ENCODE measurements around the gene ITGB3. TPM values are rescaled to one million over a fixed set of nuclear protein-coding genes. Genes with fewer than 3 reads are reported as not detected.

Gene ITGB3
- total and polyA plus RNA-seq, 7 experiments from 2014 or later: 0.41 to 6.4 (median 0.56) TPM; not detected in 4

- intact Hi-C loops (cut with micrococcal nuclease): loop anchor here in 1 of 2 donors (2.0 kb wide), 1 partner anchor 136 kb away; the partner anchor contains the start of gene CDC27
- no peak for DNase-seq
- H3K9me3 Mint-ChIP-seq: peaks cover 0 to 6% (median 0%) of the 10 kb centered on the region in 11 donors
- H3K36me3 ChIP-seq (ENCODE audit: control insufficient read depth in 2 of 3, insufficient read depth in 3 of 3, low read length in 3 of 3): no peaks in the 10 kb centered on the region
- ATAC-seq: no peak
- peak overlapping the region; percentile 93 for H3K4me3 ChIP-seq (ENCODE audit: low read length)
- no peaks in the 10 kb centered on the region for H3K9me3 ChIP-seq (ENCODE audit: control insufficient read depth in 2 of 3, low read length in 3 of 3)
- H3K4me3 Mint-ChIP-seq: peak overlapping the region; percentile 92 to 100 (median 98)
- peaks cover 13 to 26% (median 22%) of the 10 kb centered on the region in 7 donors for H3K4me1 Mint-ChIP-seq
- H3K27me3 Mint-ChIP-seq: peaks cover 0 to 30% (median 0%) of the 10 kb centered on the region in 5 donors
- peak overlapping the region; percentile 76 for H3K27ac ChIP-seq (ENCODE audit: low read depth, low read length)
- CTCF ChIA-PET: no interaction called here
- H3K27ac Mint-ChIP-seq: peak overlapping the region; percentile 31 to 99 (median 98)
- H3K36me3 Mint-ChIP-seq: peaks cover 0 to 15% (median 4%) of the 10 kb centered on the region in 5 donors
- POLR2A ChIA-PET: interaction anchor here (0.9 to 1.6 kb wide), 3 partner anchors 8 to 140 kb away, joined by 3 to 6 read pairs (median 3); no protein-coding TSS in a partner anchor
- H3K4me1 ChIP-seq (ENCODE audit: control insufficient read depth in 2 of 2, insufficient read depth in 2 of 2, low read length in 2 of 2): peaks cover 0 to 3% of the 10 kb centered on the region in 2 donors
- H3K27me3 ChIP-seq (ENCODE audit: control insufficient read depth in 2 of 2, insufficient read depth in 2 of 2, low read length in 2 of 2): no peaks in the 10 kb centered on the region
Measured at GRCh38 chr17:47325176-47325575, 71.5 kb downstream of the ITGB3 start.

- no peak overlapping the region for H3K4me3 Mint-ChIP-seq
- DNase-seq: no peak
- ChIA-PET CTCF (no interaction called here), POLR2A (no interaction called here)
- H3K36me3 Mint-ChIP-seq: peaks cover 14 to 54% (median 44%) of the 10 kb centered on the region in 5 donors
- Histone ChIP-seq H3K27ac (ENCODE audit: low read depth, low read length) (no peak overlapping the region), H3K36me3 (ENCODE audit: control insufficient read depth in 2 of 3, insufficient read depth in 3 of 3, low read length in 3 of 3) (no peaks in the 10 kb centered on the region), H3K4me3 (ENCODE audit: low read length) (no peak overlapping the region), H3K27me3 (ENCODE audit: control insufficient read depth in 2 of 2, insufficient read depth in 2 of 2, low read length in 2 of 2) (no peaks in the 10 kb centered on the region), H3K4me1 (ENCODE audit: control insufficient read depth in 2 of 2, insufficient read depth in 2 of 2, low read length in 2 of 2) (no peaks in the 10 kb centered on the region), H3K9me3 (ENCODE audit: control insufficient read depth in 2 of 3, low read length in 3 of 3) (no peaks in the 10 kb centered on the region)
- H3K4me1 Mint-ChIP-seq: peaks cover under 1 to 5% (median 1%) of the 10 kb centered on the region in 7 donors
- peaks cover 0 to 5% (median 0%) of the 10 kb centered on the region in 11 donors for H3K9me3 Mint-ChIP-seq
- H3K27ac Mint-ChIP-seq: no peak overlapping the region
- H3K27me3 Mint-ChIP-seq: peaks cover 0 to 15% (median 0%) of the 10 kb centered on the region in 5 donors
- ATAC-seq: no peak
- intact Hi-C loops (cut with micrococcal nuclease): no loop called here
Measured at GRCh38 chr17:47330548-47330947, 76.9 kb downstream of the ITGB3 start.

- peaks cover 0 to 11% (median 0%) of the 10 kb centered on the region in 5 donors for H3K27me3 Mint-ChIP-seq
- Histone ChIP-seq H3K9me3 (ENCODE audit: control insufficient read depth in 2 of 3, low read length in 3 of 3) (no peaks in the 10 kb centered on the region), H3K4me3 (ENCODE audit: low read length) (no peak overlapping the region), H3K4me1 (ENCODE audit: control insufficient read depth in 2 of 2, insufficient read depth in 2 of 2, low read length in 2 of 2) (no peaks in the 10 kb centered on the region), H3K36me3 (ENCODE audit: control insufficient read depth in 2 of 3, insufficient read depth in 3 of 3, low read length in 3 of 3) (no peaks in the 10 kb centered on the region), H3K27me3 (ENCODE audit: control insufficient read depth in 2 of 2, insufficient read depth in 2 of 2, low read length in 2 of 2) (no peaks in the 10 kb centered on the region), H3K27ac (ENCODE audit: low read depth, low read length) (no peak overlapping the region)
- no peak overlapping the region for H3K27ac Mint-ChIP-seq
- H3K36me3 Mint-ChIP-seq: peaks cover 14 to 60% (median 50%) of the 10 kb centered on the region in 5 donors
- H3K9me3 Mint-ChIP-seq: peaks cover 0 to 5% (median 0%) of the 10 kb centered on the region in 11 donors
- intact Hi-C loops (cut with micrococcal nuclease): no loop called here
- no peak overlapping the region for H3K4me3 Mint-ChIP-seq
- peaks cover 0 to 3% (median 0%) of the 10 kb centered on the region in 7 donors for H3K4me1 Mint-ChIP-seq
- ATAC-seq (no peak), DNase-seq (no peak)
- POLR2A ChIA-PET: no interaction called here
- CTCF ChIA-PET: no interaction called here
Measured at GRCh38 chr17:47332287-47332686, 78.7 kb downstream of the ITGB3 start.

- Histone ChIP-seq H3K36me3 (ENCODE audit: control insufficient read depth in 2 of 3, insufficient read depth in 3 of 3, low read length in 3 of 3) (no peaks in the 10 kb centered on the region), H3K27ac (ENCODE audit: low read depth, low read length) (no peak overlapping the region), H3K9me3 (ENCODE audit: control insufficient read depth in 2 of 3, low read length in 3 of 3) (no peaks in the 10 kb centered on the region), H3K27me3 (ENCODE audit: control insufficient read depth in 2 of 2, insufficient read depth in 2 of 2, low read length in 2 of 2) (no peaks in the 10 kb centered on the region), H3K4me3 (ENCODE audit: low read length) (no peak overlapping the region), H3K4me1 (ENCODE audit: control insufficient read depth in 2 of 2, insufficient read depth in 2 of 2, low read length in 2 of 2) (no peaks in the 10 kb centered on the region)
- intact Hi-C loops (cut with micrococcal nuclease): no loop called here
- H3K4me3 Mint-ChIP-seq: no peak overlapping the region
- peaks cover 14 to 59% (median 45%) of the 10 kb centered on the region in 5 donors for H3K36me3 Mint-ChIP-seq
- no peak overlapping the region for H3K27ac Mint-ChIP-seq
- peaks cover 0 to 3% (median 0%) of the 10 kb centered on the region in 7 donors for H3K4me1 Mint-ChIP-seq
- peaks cover 0 to 9% (median 0%) of the 10 kb centered on the region in 5 donors for H3K27me3 Mint-ChIP-seq
- CTCF ChIA-PET: no interaction called here
- H3K9me3 Mint-ChIP-seq: peaks cover 0 to 5% (median 0%) of the 10 kb centered on the region in 11 donors
- POLR2A ChIA-PET: no interaction called here
- DNase-seq (no peak), ATAC-seq (no peak)
Measured at GRCh38 chr17:47335101-47335936, 81.7 kb downstream of the ITGB3 start.

- DNase-seq (no peak), ATAC-seq (no peak)
- Mint-ChIP-seq H3K27me3 (peaks cover 0 to 8% (median 0%) of the 10 kb centered on the region in 5 donors), H3K27ac (no peak overlapping the region), H3K9me3 (peaks cover 0 to 1% (median 0%) of the 10 kb centered on the region in 11 donors), H3K36me3 (peaks cover 3 to 48% (median 35%) of the 10 kb centered on the region in 5 donors), H3K4me1 (no peaks in the 10 kb centered on the region), H3K4me3 (no peak overlapping the region)
- CTCF ChIA-PET: interaction anchor here (0.6 to 1.0 kb wide), 2 partner anchors 26 to 56 kb away, joined by 3 to 5 read pairs; no protein-coding TSS in a partner anchor
- no peaks in the 10 kb centered on the region for H3K36me3 ChIP-seq (ENCODE audit: control insufficient read depth in 2 of 3, insufficient read depth in 3 of 3, low read length in 3 of 3)
- intact Hi-C loops (cut with micrococcal nuclease): no loop called here
- POLR2A ChIA-PET: interaction anchor here (1.6 kb wide), 1 partner anchor 14 kb away, joined by 6 read pairs; the partner anchor contains the start of gene EFCAB13
- H3K27ac ChIP-seq (ENCODE audit: low read depth, low read length): no peak overlapping the region
- H3K9me3 ChIP-seq (ENCODE audit: control insufficient read depth in 2 of 3, low read length in 3 of 3): no peaks in the 10 kb centered on the region
- H3K27me3 ChIP-seq (ENCODE audit: control insufficient read depth in 2 of 2, insufficient read depth in 2 of 2, low read length in 2 of 2): no peaks in the 10 kb centered on the region
- H3K4me3 ChIP-seq (ENCODE audit: low read length): no peak overlapping the region
- H3K4me1 ChIP-seq (ENCODE audit: control insufficient read depth in 2 of 2, insufficient read depth in 2 of 2, low read length in 2 of 2): no peaks in the 10 kb centered on the region
Measured at GRCh38 chr17:47338026-47338425, 84.4 kb downstream of the ITGB3 start.

- intact Hi-C loops (cut with micrococcal nuclease): no loop called here
- ChIA-PET CTCF (no interaction called here), POLR2A (no interaction called here)
- Mint-ChIP-seq H3K9me3 (no peaks in the 10 kb centered on the region), H3K4me1 (peaks cover 0 to 4% (median 0%) of the 10 kb centered on the region in 7 donors), H3K36me3 (peaks cover 8 to 39% (median 22%) of the 10 kb centered on the region in 5 donors), H3K27ac (no peak overlapping the region), H3K27me3 (peaks cover 0 to 3% (median 0%) of the 10 kb centered on the region in 5 donors), H3K4me3 (no peak overlapping the region)
- Histone ChIP-seq H3K9me3 (ENCODE audit: control insufficient read depth in 2 of 3, low read length in 3 of 3) (no peaks in the 10 kb centered on the region), H3K4me3 (ENCODE audit: low read length) (no peak overlapping the region), H3K27ac (ENCODE audit: low read depth, low read length) (no peak overlapping the region), H3K27me3 (ENCODE audit: control insufficient read depth in 2 of 2, insufficient read depth in 2 of 2, low read length in 2 of 2) (no peaks in the 10 kb centered on the region), H3K36me3 (ENCODE audit: control insufficient read depth in 2 of 3, insufficient read depth in 3 of 3, low read length in 3 of 3) (no peaks in the 10 kb centered on the region), H3K4me1 (ENCODE audit: control insufficient read depth in 2 of 2, insufficient read depth in 2 of 2, low read length in 2 of 2) (no peaks in the 10 kb centered on the region)
- no peak for ATAC-seq
- DNase-seq: no peak
Measured at GRCh38 chr17:47352848-47353247, 99.2 kb downstream of the ITGB3 start.
